Osteoblast (primary cell): ENCODE measurements around the gene FGF19. TPM values are rescaled to one million over a fixed set of nuclear protein-coding genes. Genes with fewer than 3 reads are reported as not detected.

Source experiments
- DNase-seq: peaks from one replicate; pipeline ENCODE4 v3.0.0; 2011; ENCODE audit warnings: low spot score, mixed read lengths; ENCODE audit not compliant: insufficient read length; ENCODE audit errors: missing footprints
- H2AFZ ChIP-seq: 2 replicates; pipeline ENCODE4 v1.6.0; 2011; ENCODE audit warnings: mild to moderate bottlenecking, low read length
- H3K27ac ChIP-seq: 2 replicates; pipeline ENCODE4 v1.5.1; 2011; ENCODE audit warnings: mild to moderate bottlenecking, low read depth, low read length, moderate library complexity
- H3K27me3 ChIP-seq: 2 replicates; pipeline ENCODE4 v1.6.0; 2012; ENCODE audit warnings: mild to moderate bottlenecking, control low read depth, inconsistent platforms, low read length, moderate library complexity; ENCODE audit not compliant: insufficient read depth
- H3K36me3 ChIP-seq: 2 replicates; pipeline ENCODE4 v1.5.1; 2011; ENCODE audit warnings: mild to moderate bottlenecking, low read length, control low read depth, moderate library complexity; ENCODE audit not compliant: insufficient read depth
- H3K4me1 ChIP-seq: 2 replicates; pipeline ENCODE4 v1.5.1; 2011; ENCODE audit warnings: mild to moderate bottlenecking, low read length, control low read depth, moderate library complexity; ENCODE audit not compliant: insufficient read depth
- H3K4me2 ChIP-seq: 2 replicates; pipeline ENCODE4 v1.6.0; 2011; ENCODE audit warnings: mild to moderate bottlenecking, low read length; ENCODE audit not compliant: insufficient read depth
- H3K4me3 ChIP-seq: fragments of 200-600 bp; sonication (generic); 3 replicates; pipeline ENCODE4 v1.5.1; 2012; ENCODE audit warnings: mild to moderate bottlenecking, low read length, inconsistent platforms; ENCODE audit not compliant: insufficient read depth
- H3K79me2 ChIP-seq: 2 replicates; pipeline ENCODE4 v1.6.0; 2012; ENCODE audit warnings: mild to moderate bottlenecking, low read length, control low read depth, inconsistent platforms; ENCODE audit not compliant: insufficient read depth
- H3K9me3 ChIP-seq: 2 replicates; pipeline ENCODE4 v1.5.1; 2011; ENCODE audit warnings: low read depth, low read length, control low read depth
- H4K20me1 ChIP-seq: 2 replicates; pipeline ENCODE4 v1.6.0; 2012; ENCODE audit warnings: mild to moderate bottlenecking, low read length, control low read depth; ENCODE audit not compliant: insufficient read depth
- total RNA-seq: library from RNA; depleted of rRNA; stranded (reverse); fragments of >200 nt; gene quantifications from 2 replicates; pipeline ENCODE4 v1.2.3, GENCODE V29; 2012
- TF ChIP-seq, protein P1 (sequence below): IDR thresholded peaks from 2 replicates; pipeline ENCODE4 v1.5.1; 2011; ENCODE audit warnings: mild to moderate bottlenecking, low read depth, low read length, moderate library complexity; ENCODE audit errors: extremely low read depth

The FGF19 gene
- total RNA-seq, 1 donor = not detected

DNA sequence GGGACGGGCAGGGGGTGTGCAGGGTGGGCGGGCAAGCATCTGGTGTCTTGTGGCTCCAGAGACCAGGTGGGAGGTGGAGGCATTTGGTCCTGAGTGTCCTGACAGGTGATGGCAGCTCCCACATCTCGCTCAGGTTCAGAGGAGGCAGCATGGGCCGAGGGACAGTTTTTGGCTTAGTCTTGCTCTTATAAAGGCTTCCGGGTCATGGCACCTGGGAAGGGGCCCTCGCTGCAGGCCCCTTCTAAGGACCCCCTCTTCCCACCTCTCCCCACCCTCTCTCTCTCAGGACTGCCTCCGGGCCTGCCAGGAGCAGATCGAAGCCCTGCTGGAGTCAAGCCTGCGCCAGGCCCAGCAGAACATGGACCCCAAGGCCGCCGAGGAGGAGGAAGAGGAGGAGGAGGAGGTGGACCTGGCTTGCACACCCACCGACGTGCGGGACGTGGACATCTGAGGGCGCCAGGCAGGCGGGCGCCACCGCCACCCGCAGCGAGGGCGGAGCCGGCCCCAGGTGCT, 52.9 kb downstream of the FGF19 start:
- peak; percentile 62 for DNase-seq
- peaks cover 50% of the 10 kb centered on the region for H3K79me2 ChIP-seq
- no peak overlapping the region for H3K4me3 ChIP-seq
- H3K9me3 ChIP-seq = no peaks in the 10 kb centered on the region
- no peaks in the 10 kb centered on the region for H3K27me3 ChIP-seq
- H3K4me2 ChIP-seq = no peak overlapping the region
- peaks cover 6% of the 10 kb centered on the region for H3K4me1 ChIP-seq
- no peak overlapping the region for H3K27ac ChIP-seq
- TF ChIP-seq, protein P1, sequence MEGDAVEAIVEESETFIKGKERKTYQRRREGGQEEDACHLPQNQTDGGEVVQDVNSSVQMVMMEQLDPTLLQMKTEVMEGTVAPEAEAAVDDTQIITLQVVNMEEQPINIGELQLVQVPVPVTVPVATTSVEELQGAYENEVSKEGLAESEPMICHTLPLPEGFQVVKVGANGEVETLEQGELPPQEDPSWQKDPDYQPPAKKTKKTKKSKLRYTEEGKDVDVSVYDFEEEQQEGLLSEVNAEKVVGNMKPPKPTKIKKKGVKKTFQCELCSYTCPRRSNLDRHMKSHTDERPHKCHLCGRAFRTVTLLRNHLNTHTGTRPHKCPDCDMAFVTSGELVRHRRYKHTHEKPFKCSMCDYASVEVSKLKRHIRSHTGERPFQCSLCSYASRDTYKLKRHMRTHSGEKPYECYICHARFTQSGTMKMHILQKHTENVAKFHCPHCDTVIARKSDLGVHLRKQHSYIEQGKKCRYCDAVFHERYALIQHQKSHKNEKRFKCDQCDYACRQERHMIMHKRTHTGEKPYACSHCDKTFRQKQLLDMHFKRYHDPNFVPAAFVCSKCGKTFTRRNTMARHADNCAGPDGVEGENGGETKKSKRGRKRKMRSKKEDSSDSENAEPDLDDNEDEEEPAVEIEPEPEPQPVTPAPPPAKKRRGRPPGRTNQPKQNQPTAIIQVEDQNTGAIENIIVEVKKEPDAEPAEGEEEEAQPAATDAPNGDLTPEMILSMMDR = no peak
- peaks cover 75% of the 10 kb centered on the region for H4K20me1 ChIP-seq
- H2AFZ ChIP-seq = no peak overlapping the region
- peaks cover 88% of the 10 kb centered on the region for H3K36me3 ChIP-seq

DNA sequence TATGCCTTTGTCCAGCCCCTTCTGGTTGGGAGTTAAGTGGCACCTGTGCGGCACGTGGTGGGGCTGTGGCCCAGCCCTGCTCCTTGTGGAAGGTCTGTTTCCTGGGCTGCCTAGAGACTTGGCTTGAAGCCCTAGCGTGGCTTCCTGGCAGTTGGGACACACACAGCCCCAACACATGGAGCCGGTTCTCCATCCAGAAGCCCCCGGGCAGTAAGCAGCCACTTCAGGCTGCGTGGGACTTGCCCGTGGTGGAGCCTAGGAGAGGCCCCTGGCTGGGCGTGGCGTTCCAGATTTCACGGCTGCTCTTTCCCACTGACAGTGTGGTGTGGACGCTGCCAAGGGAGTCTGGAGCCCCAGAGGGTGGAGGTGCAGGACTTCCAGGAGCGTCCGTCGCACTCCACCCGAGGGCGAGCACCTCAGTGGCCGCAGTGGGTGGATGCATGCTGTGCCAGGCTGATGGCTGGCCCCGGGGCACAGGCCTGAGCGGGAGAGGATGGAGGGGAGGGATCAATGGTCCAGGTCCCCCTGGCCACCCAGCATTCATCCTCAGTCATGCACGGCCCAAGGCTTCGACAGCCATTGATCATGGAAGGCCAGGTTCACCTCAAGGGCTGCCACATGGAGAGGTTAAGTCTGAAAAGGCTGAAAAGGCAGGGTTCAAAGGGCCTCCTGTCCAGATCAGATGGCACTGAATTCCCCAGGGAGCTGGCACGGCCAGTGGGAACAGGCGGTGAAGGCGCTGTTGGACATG, 53.6 kb downstream of the FGF19 start:
- peak; percentile 86 for DNase-seq
- TF ChIP-seq, protein P1 = no peak
- Histone ChIP-seq H3K9me3 (no peaks in the 10 kb centered on the region), H3K36me3 (peaks cover 94% of the 10 kb centered on the region), H3K27ac (no peak overlapping the region), H3K4me3 (no peak overlapping the region), H3K27me3 (no peaks in the 10 kb centered on the region), H2AFZ (no peak overlapping the region), H3K79me2 (peaks cover 56% of the 10 kb centered on the region), H3K4me1 (peaks cover 12% of the 10 kb centered on the region), H4K20me1 (peaks cover 76% of the 10 kb centered on the region), H3K4me2 (no peak overlapping the region)

DNA sequence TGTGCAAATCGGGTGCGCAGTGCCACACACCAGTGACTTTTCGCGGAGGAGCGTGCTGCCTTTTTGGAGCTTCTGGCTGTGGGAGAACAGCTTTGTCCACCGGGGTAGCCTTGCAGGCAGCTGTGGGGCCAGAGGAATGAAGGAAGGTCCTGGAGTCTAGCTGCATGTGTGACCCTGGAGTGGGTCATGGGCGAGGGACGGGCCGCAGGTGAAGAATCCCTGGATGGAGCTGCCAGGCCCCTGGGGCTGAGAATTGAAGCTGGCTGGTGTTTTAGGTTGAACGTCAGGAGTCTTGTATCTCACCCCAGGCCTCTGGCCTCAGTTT, 54.3 kb downstream of the FGF19 start:
- peak; percentile 19 for DNase-seq
- Histone ChIP-seq H2AFZ (no peak overlapping the region), H3K27ac (no peak overlapping the region), H3K79me2 (peaks cover 63% of the 10 kb centered on the region), H3K4me1 (peaks cover 18% of the 10 kb centered on the region), H3K9me3 (no peaks in the 10 kb centered on the region), H3K4me3 (no peak overlapping the region), H3K36me3 (peaks cover 100% of the 10 kb centered on the region), H4K20me1 (peaks cover 76% of the 10 kb centered on the region), H3K4me2 (no peak overlapping the region), H3K27me3 (no peaks in the 10 kb centered on the region)
- TF ChIP-seq, protein P1 = no peak

DNA sequence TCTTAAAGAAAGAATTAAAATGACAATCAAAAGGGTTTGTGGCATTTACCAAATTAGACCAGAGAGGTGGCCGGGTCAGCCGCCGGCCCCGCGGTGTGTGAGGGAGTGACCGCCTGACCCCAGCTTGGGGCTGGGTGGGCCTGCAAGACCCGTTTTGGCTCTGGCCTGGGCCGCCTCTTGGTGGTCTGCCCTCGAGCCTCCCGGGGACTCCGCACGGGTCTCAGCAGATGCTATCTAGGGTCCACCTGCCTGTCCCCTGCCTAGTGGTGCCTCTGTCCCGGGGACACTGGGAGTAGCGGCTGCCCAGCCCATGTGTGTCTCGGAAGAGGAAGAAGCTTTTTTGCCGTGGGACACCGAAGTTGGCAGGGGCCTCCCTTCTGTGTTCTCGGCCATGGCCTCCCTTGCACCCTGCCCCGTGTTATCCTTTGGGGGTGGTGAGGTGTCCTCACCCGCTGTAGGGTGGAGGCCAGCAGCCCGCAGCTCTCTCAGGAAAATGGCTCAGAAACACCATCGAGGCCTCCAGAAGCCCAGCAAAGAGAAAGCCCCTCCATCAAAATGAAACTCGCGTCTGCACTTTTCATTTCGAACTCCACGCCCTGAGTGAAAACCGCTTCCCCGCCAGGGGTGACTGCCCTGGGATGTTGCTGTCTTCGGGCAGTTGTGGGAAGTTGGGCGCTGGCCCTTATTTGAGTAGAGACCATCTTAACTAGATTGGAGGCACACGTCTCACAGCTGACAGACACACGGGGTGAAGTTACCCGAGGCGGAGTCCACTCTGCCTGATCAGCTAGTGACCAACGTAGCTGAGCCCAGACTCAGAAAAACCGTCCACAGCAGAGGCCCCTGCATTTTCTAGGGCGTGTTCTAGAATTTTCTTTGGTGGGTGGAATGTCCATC, 54.9 kb downstream of the FGF19 start:
- no peaks in the 10 kb centered on the region for H3K9me3 ChIP-seq
- TF ChIP-seq, protein P1 = no peak
- H2AFZ ChIP-seq = no peak overlapping the region
- DNase-seq = peak; percentile 67
- H3K4me1 ChIP-seq = peaks cover 24% of the 10 kb centered on the region
- H3K27ac ChIP-seq = peak overlapping the region; percentile 33
- H3K4me3 ChIP-seq = no peak overlapping the region
- peaks cover 76% of the 10 kb centered on the region for H4K20me1 ChIP-seq
- peaks cover 69% of the 10 kb centered on the region for H3K79me2 ChIP-seq
- H3K4me2 ChIP-seq = no peak overlapping the region
- no peaks in the 10 kb centered on the region for H3K27me3 ChIP-seq
- peaks cover 98% of the 10 kb centered on the region for H3K36me3 ChIP-seq
